Transverse colon (tissue), 3 donors: ENCODE results near the gene CAMTA1.

Experiments
- CTCF ChIP-seq, 5 experiments: fragments of 200-600 bp in 3 of 5; fragments of 450-650 bp in 2 of 5; sonication (generic) in 3 of 5; IDR thresholded peaks; 1 replicate in 2 of 5; 2 replicates in 3 of 5; pipeline ENCODE4 v1.5.1; 2016 to 2017; ENCODE audit warnings: antibody characterized with exemption in 5 of 5, inconsistent platforms in 3 of 5, mild to moderate bottlenecking in 2 of 5, moderate library complexity in 1 of 5
- POLR2A ChIP-seq: fragments of 450-650 bp; IDR thresholded peaks from one replicate; pipeline ENCODE4 v1.6.1; 2016; ENCODE audit warnings: antibody characterized with exemption, mild to moderate bottlenecking, moderate library complexity

- TF ChIP-seq POLR2A (no peak), CTCF (IDR thresholded peaks at IDR 0.05) (no peak)
Observed at GRCh38 chr1:7130127-7130526, 344.9 kb downstream of the CAMTA1 start.
